Gastroesophageal sphincter (tissue), 4 donors: ENCODE measurements around the gene EPHB6. TPM values are rescaled to one million over a fixed set of nuclear protein-coding genes. Genes with fewer than 3 reads are reported as not detected.

Experiments used
- ATAC-seq: fragments of 150-250 bp; one replicate; pipeline ENCODE4 v1.9.1; 2016; ENCODE audit warnings: mild to moderate bottlenecking, moderate library complexity
- H3K27ac ChIP-seq, 4 donors: fragments of 200-600 bp; sonication (generic) in 3 of 4; 1 replicate in 3 of 4; 2 replicates in 1 of 4; pipeline ENCODE4 v1.5.1; 2016 to 2019
- H3K27me3 ChIP-seq: fragments of 200-600 bp; sonication (generic); one replicate; pipeline ENCODE4 v1.5.1; 2019
- H3K36me3 ChIP-seq, 2 donors: fragments of 200-600 bp; sonication (generic); one replicate each; pipeline ENCODE4 v1.5.1; 2019; ENCODE audit warnings: control low read depth in 1 of 2
- H3K4me1 ChIP-seq, 3 donors: fragments of 200-600 bp; sonication (generic); 1 replicate in 2 of 3; 2 replicates in 1 of 3; pipeline ENCODE4 v1.5.1; 2016 to 2019; ENCODE audit warnings: control low read depth in 2 of 3
- H3K4me3 ChIP-seq, 2 donors: fragments of 200-600 bp; sonication (generic); one replicate each; pipeline ENCODE4 v1.5.1; 2019; ENCODE audit warnings: mild to moderate bottlenecking in 1 of 2, moderate library complexity in 1 of 2
- H3K9me3 ChIP-seq, 3 donors: fragments of 200-600 bp; sonication (generic); one replicate each; pipeline ENCODE4 v1.5.1; 2017 to 2019; ENCODE audit warnings: control low read depth in 2 of 3
- EP300 ChIP-seq: sonication (generic); formaldehyde crosslinking; IDR thresholded peaks from one replicate; pipeline ENCODE4 v1.6.1; 2017; ENCODE audit warnings: antibody characterized with exemption, mild to moderate bottlenecking
- POLR2A ChIP-seq, 2 donors: fragments of 450-650 bp; IDR thresholded peaks; one replicate each; pipeline ENCODE4 v1.6.1; 2017; ENCODE audit warnings: antibody characterized with exemption in 2 of 2, mild to moderate bottlenecking in 2 of 2, moderate library complexity in 1 of 2
- POLR2AphosphoS5 ChIP-seq: sonication (generic); formaldehyde crosslinking; IDR thresholded peaks from one replicate; pipeline ENCODE4 v1.6.1; 2017; ENCODE audit warnings: antibody characterized with exemption
- WGBS, 2 donors: methylation state at CpG; one replicate each; pipeline ENCODE4 v1.1.5; 2018; ENCODE audit warnings: low coverage in 1 of 2; 5-methylcytosine and 5-hydroxymethylcytosine counted together
- total RNA-seq, 4 donors: library from RNA; depleted of rRNA; stranded (reverse); fragments of >200 nt; gene quantifications; one replicate each; pipeline ENCODE4 v1.1.0, GENCODE V29; 2016
- TF ChIP-seq, protein P1 (sequence below), 4 experiments: fragments of 200-600 bp in 2 of 4; fragments of 450-650 bp in 2 of 4; sonication (generic) in 1 of 4; IDR thresholded peaks; one replicate each; pipeline ENCODE4 v1.5.1; 2017 to 2019; ENCODE audit warnings: antibody characterized with exemption in 4 of 4, mild to moderate bottlenecking in 2 of 4, moderate library complexity in 2 of 4

EPHB6 gene
- total RNA-seq, 4 donors from 2014 or later = 6.0 to 22.1 (median 9.7) TPM

DNA sequence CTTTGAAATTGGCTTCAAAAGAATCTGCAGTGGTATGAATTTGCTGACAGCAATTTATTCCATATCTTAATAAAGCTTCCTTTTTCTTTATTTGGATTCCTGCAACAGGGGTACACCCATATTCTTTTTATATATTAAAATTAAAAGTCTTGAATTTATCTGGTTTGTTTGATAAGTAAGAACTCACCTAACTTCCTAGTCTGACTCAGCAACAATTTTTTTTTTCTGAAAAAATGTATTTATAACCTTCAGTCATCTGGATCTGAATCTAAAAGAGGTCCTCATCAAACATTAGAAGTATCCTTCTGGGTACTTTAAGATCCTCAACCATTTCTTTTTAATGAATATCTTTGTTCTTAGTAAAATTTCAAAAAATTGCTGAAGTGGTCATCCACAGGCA is 4.5 kb downstream of the EPHB6 start:
- Histone ChIP-seq H3K4me1 (peaks cover 0 to 18% (median 7%) of the 10 kb centered on the region in 3 donors), H3K9me3 (no peaks in the 10 kb centered on the region), H3K36me3 (peaks cover 0 to 27% of the 10 kb centered on the region in 2 donors), H3K4me3 (no peak overlapping the region), H3K27me3 (no peaks in the 10 kb centered on the region), H3K27ac (no peak overlapping the region)
- no peak for ATAC-seq
- TF ChIP-seq EP300 (no peak), POLR2AphosphoS5 (no peak), POLR2A (IDR thresholded peaks at IDR 0.05) (no peak)
- TF ChIP-seq, protein P1, sequence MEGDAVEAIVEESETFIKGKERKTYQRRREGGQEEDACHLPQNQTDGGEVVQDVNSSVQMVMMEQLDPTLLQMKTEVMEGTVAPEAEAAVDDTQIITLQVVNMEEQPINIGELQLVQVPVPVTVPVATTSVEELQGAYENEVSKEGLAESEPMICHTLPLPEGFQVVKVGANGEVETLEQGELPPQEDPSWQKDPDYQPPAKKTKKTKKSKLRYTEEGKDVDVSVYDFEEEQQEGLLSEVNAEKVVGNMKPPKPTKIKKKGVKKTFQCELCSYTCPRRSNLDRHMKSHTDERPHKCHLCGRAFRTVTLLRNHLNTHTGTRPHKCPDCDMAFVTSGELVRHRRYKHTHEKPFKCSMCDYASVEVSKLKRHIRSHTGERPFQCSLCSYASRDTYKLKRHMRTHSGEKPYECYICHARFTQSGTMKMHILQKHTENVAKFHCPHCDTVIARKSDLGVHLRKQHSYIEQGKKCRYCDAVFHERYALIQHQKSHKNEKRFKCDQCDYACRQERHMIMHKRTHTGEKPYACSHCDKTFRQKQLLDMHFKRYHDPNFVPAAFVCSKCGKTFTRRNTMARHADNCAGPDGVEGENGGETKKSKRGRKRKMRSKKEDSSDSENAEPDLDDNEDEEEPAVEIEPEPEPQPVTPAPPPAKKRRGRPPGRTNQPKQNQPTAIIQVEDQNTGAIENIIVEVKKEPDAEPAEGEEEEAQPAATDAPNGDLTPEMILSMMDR (IDR thresholded peaks at IDR 0.05) = no peak

GRCh38 chr7:142859829-142860228 is 5.0 kb downstream of the EPHB6 start:
- H3K27ac ChIP-seq = no peak overlapping the region
- H3K9me3 ChIP-seq = no peaks in the 10 kb centered on the region
- WGBS, 2 donors = 35 to 81% methylated on average over 3 to 5 of the region's 5 CpGs
- no peak for ATAC-seq
- no peak overlapping the region for H3K4me3 ChIP-seq
- H3K4me1 ChIP-seq = peaks cover 0 to 17% (median 7%) of the 10 kb centered on the region in 3 donors
- peak; percentile 19 for TF ChIP-seq POLR2AphosphoS5
- TF ChIP-seq EP300 = no peak
- peaks cover 0 to 29% of the 10 kb centered on the region in 2 donors for H3K36me3 ChIP-seq
- H3K27me3 ChIP-seq = no peaks in the 10 kb centered on the region

DNA sequence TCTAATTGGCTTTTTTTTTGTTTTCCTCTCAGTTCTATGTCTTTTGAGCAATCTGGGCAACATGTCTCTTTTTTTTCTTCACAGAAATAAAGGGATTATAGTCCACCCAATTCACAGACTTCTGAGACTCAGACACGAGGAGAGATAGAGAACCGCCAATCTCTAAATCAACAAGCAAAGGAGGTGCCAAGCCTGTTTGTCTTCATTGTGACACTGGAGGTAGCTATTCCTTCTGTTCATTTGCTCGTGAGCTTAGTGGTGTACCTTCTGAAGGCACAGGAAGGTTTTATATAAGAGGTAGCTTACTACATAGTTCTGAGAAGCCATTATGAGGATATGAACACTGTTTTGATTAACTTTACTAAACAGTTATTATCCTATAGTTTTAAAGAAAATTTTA is 6.1 kb downstream of the EPHB6 start:
- Histone ChIP-seq H3K27me3 (no peaks in the 10 kb centered on the region), H3K4me1 (peaks cover 0 to 6% (median 1%) of the 10 kb centered on the region in 3 donors), H3K4me3 (no peak overlapping the region), H3K36me3 (peaks cover 0 to 29% of the 10 kb centered on the region in 2 donors), H3K9me3 (no peaks in the 10 kb centered on the region), H3K27ac (no peak overlapping the region)
- TF ChIP-seq, protein P1 (IDR thresholded peaks at IDR 0.05) = no peak
- TF ChIP-seq EP300 = no peak
- TF ChIP-seq POLR2A (IDR thresholded peaks at IDR 0.05) = no peak
- no peak for TF ChIP-seq POLR2AphosphoS5
- 75 to 84% methylated on average over 3 of the region's 3 CpGs for WGBS, 2 donors
- ATAC-seq = no peak

- TF ChIP-seq POLR2A (IDR thresholded peaks at IDR 0.05) (no peak), POLR2AphosphoS5 (no peak), EP300 (no peak)
- TF ChIP-seq, protein P1 (IDR thresholded peaks at IDR 0.05) = no peak
- Histone ChIP-seq H3K27me3 (peaks cover 5% of the 10 kb centered on the region), H3K27ac (no peak overlapping the region), H3K4me1 (no peaks in the 10 kb centered on the region), H3K9me3 (no peaks in the 10 kb centered on the region), H3K4me3 (no peak overlapping the region), H3K36me3 (peaks cover 0 to 29% of the 10 kb centered on the region in 2 donors)
- 100% methylated on average over 2 of the region's 4 CpGs; no CpG with 5 or more reads in 1 of the 2 donors for WGBS, 2 donors
- no peak for ATAC-seq
Observed at GRCh38 chr7:142862351-142862750, 7.5 kb downstream of the EPHB6 start.

DNA sequence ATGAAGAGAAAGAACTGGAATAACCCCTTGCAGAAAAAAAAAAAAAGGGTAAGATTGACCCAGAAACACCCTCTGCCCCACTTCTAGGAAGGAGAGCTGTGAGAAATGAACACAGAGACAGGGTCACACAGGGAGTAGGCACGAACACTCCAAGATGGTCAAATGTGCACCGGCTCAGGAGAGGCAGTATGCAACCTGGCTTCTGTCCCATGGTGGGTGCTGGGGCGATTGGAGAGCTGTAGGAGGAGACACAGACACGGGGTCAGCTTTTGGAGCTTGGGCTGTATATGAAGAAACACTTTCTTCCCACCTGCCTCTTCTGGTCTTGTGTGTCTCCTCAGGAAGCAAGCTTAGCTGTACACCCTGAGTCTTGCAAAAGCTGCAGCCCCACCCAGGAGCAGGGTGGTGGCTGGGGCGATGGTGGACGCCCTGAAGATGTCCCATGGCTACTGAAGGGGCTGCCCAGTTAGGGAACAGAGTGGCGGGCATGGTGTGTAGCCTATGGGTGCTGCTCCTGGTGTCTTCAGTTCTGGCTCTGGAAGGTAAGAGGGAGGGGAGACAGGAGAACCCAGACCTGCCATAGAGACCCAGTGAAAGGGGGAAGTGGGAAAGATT is 8.0 kb downstream of the EPHB6 start:
- Histone ChIP-seq H3K27ac (no peak overlapping the region), H3K36me3 (peaks cover 0 to 29% of the 10 kb centered on the region in 2 donors), H3K4me1 (no peaks in the 10 kb centered on the region), H3K4me3 (no peak overlapping the region), H3K27me3 (peaks cover 5% of the 10 kb centered on the region), H3K9me3 (no peaks in the 10 kb centered on the region)
- WGBS, 2 donors = 82 to 85% methylated on average over 4 of the region's 7 CpGs
- TF ChIP-seq POLR2A (IDR thresholded peaks at IDR 0.05) (no peak), EP300 (no peak), POLR2AphosphoS5 (no peak)
- TF ChIP-seq, protein P1 (IDR thresholded peaks at IDR 0.05) = no peak
- ATAC-seq = no peak
